Activated CD8-positive, alpha-beta memory T cell treated with anti-CD3 and anti-CD28 coated beads, Interleukin-2, amount 50 U/mL, for 1 hour (primary cell): Measurements from ENCODE around the gene PCDHB13.
"Not testable (repeated sequence)": the region's sequence is repeated elsewhere in the genome, so short reads cannot be mapped to it uniquely, and the experiment has no call there.

Experiments
- DNase-seq: peaks from one replicate; pipeline ENCODE4 v3.0.0-alpha.2; 2020; ENCODE audit errors: extremely low read depth

The PCDHB13 gene

DNA sequence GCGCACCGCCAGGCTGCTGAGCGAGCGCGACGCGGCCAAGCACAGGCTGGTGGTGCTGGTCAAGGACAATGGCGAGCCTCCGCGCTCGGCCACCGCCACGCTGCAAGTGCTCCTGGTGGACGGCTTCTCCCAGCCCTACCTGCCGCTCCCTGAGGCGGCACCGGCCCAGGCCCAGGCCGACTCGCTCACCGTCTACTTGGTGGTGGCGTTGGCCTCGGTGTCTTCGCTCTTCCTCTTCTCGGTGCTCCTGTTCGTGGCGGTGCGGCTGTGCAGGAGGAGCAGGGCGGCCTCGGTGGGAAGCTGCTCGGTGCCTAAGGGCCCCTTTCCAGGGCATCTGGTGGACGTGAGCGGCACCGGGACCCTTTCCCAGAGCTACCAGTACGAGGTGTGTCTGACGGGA, 12.1 kb upstream of the PCDHB13 start:
- DNase-seq: not testable (repeated sequence)

DNA sequence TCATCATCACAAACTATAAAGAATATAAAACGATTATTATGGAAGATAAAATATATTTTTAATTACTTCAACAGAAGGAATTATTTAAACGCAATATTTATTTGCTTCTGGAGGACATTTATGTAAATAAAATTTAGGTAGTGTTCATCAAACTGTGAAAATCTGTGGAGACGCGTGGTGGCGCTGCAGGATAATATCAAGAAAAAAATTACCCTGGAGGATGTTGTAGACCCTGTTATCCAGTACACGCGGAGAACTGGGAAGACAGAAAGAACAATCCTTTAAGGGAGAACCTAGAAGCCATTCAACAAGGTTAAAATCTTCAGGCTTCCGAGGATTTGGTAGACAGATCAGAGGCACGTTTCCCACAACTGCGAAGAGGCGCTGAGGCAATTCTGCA, 5.2 kb upstream of the PCDHB13 start, which contains the start of gene PCDHB12:
Gene PCDHB12 (plus strand): TSS at position 242 of the 400 bp plus-strand sequence. CDS start 189 bp downstream, outside the sequence.
- DNase-seq: no peak

DNA sequence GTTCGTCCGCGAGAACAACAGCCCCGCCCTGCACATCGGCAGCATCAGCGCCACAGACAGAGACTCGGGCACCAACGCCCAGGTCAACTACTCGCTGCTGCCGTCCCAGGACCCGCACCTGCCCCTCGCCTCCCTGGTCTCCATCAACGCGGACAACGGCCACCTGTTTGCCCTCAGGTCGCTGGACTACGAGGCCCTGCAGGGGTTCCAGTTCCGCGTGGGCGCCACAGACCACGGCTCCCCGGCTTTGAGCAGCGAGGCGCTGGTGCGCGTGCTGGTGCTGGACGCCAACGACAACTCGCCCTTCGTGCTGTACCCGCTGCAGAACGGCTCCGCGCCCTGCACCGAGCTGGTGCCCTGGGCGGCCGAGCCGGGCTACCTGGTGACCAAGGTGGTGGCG, 3.4 kb upstream of the PCDHB13 start:
- not testable (repeated sequence) for DNase-seq

DNA sequence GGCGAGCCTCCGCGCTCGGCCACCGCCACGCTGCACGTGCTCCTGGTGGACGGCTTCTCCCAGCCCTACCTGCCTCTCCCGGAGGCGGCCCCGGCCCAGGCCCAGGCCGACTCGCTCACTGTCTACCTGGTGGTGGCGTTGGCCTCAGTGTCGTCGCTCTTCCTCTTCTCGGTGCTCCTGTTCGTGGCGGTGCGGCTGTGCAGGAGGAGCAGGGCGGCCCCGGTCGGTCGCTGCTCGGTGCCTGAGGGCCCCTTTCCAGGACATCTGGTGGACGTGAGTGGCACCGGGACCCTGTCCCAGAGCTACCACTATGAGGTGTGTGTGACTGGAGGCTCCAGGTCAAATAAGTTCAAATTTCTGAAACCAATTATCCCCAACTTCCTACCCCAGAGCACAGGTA, 2.9 kb upstream of the PCDHB13 start:
- not testable (repeated sequence) for DNase-seq

DNA sequence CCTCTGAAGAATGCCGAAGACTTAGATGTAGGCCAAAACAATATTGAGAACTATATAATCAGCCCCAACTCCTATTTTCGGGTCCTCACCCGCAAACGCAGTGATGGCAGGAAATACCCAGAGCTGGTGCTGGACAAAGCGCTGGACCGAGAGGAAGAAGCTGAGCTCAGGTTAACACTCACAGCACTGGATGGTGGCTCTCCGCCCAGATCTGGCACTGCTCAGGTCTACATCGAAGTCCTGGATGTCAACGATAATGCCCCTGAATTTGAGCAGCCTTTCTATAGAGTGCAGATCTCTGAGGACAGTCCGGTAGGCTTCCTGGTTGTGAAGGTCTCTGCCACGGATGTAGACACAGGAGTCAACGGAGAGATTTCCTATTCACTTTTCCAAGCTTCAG, 864 bp downstream of the PCDHB13 start:
- DNase-seq: not testable (repeated sequence)

DNA sequence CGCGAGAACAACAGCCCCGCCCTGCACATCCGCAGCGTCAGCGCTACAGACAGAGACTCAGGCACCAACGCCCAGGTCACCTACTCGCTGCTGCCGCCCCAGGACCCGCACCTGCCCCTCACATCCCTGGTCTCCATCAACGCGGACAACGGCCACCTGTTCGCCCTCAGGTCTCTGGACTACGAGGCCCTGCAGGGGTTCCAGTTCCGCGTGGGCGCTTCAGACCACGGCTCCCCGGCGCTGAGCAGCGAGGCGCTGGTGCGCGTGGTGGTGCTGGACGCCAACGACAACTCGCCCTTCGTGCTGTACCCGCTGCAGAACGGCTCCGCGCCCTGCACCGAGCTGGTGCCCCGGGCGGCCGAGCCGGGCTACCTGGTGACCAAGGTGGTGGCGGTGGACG, 1.8 kb downstream of the PCDHB13 start:
- not testable (repeated sequence) for DNase-seq

DNA sequence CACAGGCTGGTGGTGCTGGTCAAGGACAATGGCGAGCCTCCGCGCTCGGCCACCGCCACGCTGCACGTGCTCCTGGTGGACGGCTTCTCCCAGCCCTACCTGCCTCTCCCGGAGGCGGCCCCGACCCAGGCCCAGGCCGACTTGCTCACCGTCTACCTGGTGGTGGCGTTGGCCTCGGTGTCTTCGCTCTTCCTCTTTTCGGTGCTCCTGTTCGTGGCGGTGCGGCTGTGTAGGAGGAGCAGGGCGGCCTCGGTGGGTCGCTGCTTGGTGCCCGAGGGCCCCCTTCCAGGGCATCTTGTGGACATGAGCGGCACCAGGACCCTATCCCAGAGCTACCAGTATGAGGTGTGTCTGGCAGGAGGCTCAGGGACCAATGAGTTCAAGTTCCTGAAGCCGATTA, 2.3 kb downstream of the PCDHB13 start:
- DNase-seq: not testable (repeated sequence)

DNA sequence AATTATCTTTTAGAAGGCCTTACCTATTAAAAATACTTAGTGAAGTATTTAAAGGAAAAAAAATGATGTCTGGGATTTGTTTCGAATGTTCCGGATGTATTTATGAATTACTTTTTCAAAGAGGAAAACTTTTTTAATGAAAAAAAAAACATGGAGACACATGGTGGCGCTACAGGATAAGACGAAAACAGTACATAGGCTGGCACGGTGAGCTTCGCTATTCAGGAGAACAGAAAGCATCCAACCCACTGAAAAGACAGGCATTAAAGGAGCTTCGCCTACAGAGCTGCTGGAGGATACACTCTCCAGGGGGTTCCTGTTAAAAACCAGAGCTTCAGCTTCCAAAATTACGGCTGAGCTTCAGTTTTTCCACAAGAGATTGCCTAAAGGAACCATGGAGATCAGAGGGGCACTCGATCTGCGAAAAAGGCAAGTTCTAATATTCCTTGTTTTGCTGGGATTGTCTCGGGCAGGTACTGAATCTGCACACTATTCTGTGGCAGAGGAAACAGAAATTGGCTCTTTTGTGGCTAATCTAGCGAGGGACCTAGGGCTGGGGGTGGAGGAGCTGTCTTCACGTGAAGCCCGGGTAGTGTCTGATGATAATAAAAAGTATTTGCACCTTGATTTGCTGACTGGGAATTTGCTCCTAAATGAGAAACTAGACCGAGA, 9.5 kb downstream of the PCDHB13 start, which contains the start of gene PCDHB14:
Gene PCDHB14 (plus strand): TSS at position 232 of the 672 bp plus-strand sequence. CDS start 163 bp downstream, at position 395.
- DNase-seq: no peak

DNA sequence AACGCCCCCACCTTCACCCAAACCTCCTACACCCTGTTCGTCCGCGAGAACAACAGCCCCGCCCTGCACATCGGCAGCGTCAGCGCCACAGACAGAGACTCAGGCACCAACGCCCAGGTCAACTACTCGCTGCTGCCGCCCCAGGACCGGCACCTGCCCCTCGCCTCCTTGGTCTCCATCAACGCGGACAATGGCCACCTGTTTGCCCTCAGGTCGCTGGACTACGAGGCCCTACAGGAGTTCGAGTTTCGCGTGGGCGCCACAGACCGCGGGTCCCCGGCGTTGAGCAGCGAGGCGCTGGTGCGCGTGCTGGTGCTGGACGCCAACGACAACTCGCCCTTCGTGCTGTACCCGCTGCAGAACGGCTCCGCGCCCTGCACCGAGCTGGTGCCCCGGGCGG, 11.1 kb downstream of the PCDHB13 start:
- DNase-seq: not testable (repeated sequence)

DNA sequence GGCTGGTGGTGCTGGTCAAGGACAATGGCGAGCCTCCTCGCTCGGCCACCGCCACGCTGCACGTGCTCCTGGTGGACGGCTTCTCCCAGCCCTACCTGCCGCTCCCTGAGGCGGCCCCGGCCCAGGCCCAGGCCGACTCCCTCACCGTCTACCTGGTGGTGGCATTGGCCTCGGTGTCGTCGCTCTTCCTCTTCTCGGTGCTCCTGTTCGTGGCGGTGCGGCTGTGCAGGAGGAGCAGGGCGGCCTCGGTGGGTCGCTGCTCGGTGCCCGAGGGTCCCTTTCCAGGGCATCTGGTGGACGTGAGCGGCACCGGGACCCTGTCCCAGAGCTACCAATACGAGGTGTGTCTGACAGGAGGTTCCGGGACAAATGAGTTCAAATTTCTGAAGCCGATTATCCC, 11.7 kb downstream of the PCDHB13 start:
- not testable (repeated sequence) for DNase-seq

DNA sequence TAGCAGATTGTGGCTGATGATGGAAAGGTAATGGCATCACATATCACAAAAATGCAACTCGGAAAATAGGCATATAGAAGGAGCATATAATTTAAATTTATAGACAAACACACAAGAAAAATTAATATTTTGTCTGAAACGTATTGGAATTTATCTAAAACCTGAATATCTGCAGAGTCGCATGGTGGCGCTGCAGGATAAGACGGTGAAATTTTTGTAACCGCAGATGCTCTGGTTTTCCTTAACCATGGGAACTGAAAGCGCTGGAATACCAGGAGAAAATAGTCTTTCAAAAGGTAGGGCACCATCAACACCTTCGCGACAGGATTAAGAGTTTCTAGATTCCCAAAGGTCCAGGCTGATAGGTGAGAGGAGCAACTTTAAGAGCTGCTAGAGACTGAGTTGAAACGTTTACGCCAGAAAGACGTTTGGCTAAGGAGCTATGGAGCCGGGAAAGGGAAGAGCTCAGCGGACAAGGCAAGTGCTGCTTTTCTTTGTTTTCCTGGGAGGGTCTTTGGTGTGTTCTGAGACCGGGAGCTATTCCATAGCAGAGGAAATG, 20.5 kb downstream of the PCDHB13 start:
- no peak for DNase-seq

DNA sequence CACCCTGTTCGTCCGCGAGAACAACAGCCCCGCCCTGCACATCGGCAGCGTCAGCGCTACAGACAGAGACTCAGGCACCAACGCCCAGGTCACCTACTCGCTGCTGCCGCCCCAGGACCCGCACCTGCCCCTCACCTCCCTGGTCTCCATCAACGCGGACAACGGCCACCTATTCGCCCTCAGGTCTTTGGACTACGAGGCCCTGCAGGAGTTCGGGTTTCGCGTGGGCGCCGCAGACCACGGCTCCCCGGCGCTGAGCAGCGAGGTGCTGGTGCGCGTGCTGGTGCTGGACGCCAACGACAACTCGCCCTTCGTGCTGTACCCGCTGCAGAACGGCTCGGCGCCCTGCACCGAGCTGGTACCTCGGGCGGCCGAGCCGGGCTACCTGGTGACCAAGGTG, 22.2 kb downstream of the PCDHB13 start:
- not testable (repeated sequence) for DNase-seq

DNA sequence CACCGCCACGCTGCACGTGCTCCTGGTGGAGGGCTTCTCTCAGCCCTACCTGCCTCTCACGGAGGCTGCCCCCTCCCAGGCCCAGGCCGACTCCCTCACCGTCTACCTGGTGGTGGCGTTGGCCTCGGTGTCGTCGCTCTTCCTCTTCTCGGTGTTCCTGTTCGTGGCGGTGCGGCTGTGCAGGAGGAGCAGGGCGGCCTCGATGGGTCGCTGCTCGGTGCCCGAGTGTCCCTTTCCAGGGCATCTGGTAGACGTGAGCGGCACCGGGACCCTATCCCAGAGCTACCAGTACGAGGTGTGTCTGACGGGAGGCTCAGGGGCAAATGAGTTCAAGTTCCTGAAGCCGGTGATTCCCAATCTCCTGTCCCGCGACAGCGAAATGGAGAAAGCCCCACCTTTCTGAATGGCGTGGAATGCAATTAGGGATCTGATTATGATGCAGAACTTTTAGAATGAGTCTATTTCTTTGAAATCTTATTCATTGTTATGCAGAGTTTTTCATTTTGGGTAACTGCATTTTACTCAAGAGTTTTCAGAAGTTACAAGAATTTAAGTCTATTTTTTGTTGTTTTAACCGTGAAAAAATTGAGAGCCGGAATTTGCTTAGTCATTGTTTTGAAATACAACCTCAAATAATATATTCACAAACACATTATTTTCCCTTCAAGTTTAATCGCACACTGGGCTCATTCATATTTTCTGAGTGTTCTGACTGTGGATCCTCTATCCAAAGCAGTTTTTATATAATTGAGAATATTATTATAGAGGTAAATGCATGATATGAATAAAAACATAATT, 23.0 kb downstream of the PCDHB13 start:
- DNase-seq: no peak

DNA sequence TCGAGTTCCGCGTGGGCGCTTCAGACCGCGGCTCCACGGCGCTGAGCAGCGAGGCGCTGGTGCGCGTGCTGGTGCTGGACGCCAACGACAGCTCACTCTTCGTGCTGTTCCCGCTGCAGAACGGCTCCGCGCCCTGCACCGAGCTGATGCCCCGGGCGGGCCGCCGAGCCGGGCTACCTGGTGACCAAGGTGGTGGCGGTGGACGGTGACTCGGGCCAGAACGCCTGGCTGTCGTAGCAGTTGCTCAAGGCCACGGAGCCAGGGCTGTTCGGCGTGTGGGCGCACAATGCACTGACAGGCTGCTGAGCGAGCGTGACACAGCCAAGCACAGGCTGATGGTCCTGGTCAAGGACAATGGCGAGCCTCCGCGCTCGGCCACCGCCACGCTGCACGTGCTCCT, 27.8 kb downstream of the PCDHB13 start:
- DNase-seq: no peak

DNA sequence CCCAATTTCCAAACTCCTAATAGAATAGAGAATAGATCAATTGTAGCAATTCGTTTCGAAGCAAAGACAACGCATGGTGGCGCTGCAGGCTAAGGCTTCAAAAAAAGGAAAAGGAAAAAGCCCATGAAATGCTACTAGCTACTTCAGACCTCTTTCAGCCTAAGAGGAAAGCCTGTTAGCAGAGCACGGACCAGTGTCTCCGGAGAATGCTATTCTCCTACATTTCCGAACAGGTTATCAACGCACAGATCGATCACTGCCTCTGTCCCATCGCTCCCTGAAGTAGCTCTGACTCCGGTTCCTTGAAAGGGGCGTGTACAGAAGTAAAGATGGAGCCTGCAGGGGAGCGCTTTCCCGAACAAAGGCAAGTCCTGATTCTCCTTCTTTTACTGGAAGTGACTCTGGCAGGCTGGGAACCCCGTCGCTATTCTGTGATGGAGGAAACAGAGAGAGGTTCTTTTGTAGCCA, 31.6 kb downstream of the PCDHB13 start, which contains the start of gene PCDHB15:
Gene PCDHB15 (plus strand): TSS at position 146 of the 468 bp plus-strand sequence. CDS start 184 bp downstream, at position 330.
- no peak for DNase-seq

DNA sequence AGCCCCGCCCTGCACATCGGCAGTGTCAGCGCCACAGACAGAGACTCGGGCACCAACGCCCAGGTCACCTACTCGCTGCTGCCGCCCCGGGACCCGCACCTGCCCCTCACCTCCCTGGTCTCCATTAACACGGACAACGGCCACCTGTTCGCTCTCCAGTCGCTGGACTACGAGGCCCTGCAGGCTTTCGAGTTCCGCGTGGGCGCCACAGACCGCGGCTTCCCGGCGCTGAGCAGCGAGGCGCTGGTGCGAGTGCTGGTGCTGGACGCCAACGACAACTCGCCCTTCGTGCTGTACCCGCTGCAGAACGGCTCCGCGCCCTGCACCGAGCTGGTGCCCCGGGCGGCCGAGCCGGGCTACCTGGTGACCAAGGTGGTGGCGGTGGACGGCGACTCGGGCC, 33.3 kb downstream of the PCDHB13 start:
- not testable (repeated sequence) for DNase-seq

DNA sequence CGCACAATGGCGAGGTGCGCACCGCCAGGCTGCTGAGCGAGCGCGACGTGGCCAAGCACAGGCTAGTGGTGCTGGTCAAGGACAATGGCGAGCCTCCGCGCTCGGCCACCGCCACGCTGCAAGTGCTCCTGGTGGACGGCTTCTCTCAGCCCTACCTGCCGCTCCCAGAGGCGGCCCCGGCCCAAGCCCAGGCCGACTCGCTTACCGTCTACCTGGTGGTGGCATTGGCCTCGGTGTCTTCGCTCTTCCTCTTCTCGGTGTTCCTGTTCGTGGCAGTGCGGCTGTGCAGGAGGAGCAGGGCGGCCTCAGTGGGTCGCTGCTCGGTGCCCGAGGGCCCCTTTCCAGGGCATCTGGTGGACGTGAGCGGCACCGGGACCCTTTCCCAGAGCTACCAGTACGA, 33.7 kb downstream of the PCDHB13 start:
- DNase-seq: not testable (repeated sequence)

DNA sequence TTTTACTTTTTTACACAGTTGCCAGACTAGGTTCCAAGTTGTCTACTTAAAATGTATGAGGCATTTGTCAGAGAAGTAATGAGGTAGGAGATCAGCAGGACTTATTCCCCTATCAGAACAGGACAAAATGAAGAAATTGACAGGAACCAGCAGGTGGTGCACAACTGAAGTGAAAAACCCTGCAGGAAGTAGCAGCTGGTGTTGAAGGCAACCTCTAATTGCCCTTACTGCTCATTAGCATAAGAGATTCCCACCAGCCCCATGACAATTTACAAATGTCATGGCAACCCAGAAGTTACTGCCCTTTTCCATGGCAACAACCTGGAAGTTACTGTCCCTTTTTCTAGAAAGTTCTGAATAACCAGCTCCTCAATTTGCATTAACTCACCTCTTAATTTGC, 36.9 kb downstream of the PCDHB13 start:
- DNase-seq: no peak

DNA sequence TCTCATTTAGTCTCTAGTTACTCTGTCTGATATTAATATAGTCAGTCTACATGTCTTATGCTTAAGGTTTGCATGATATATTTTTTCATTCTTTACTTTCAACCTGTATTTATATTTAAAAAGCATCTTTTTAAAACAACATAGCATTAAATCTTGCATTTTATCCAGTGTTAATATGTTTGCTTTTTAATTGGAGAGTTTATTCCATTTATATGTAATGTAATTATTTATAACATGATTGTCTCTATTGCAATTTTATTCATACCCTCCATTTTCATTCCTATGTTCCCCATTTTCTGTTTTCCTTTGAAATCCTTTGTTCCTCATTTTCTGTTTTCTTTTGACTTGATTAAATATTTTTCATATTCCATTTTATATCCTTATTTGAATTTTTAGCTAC, 44.7 kb downstream of the PCDHB13 start:
- no peak for DNase-seq

DNA sequence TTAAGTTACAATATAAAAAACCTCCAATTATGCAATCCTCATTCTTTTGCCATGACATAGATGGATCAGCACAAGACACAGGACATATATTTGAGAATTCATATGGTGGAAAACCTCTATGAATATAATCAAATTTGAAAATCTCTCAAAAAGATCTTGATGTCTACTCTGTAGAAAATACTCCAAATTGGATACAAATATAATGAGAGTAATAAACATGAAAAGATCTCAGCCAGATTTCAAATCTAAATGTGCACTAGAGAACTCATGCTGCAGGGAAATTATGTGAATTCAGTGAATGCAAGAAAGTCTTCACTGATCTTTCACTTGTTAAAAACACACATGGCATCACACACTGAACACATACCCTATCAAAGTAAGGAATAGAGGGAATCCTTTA, 45.2 kb downstream of the PCDHB13 start:
- DNase-seq: no peak

DNA sequence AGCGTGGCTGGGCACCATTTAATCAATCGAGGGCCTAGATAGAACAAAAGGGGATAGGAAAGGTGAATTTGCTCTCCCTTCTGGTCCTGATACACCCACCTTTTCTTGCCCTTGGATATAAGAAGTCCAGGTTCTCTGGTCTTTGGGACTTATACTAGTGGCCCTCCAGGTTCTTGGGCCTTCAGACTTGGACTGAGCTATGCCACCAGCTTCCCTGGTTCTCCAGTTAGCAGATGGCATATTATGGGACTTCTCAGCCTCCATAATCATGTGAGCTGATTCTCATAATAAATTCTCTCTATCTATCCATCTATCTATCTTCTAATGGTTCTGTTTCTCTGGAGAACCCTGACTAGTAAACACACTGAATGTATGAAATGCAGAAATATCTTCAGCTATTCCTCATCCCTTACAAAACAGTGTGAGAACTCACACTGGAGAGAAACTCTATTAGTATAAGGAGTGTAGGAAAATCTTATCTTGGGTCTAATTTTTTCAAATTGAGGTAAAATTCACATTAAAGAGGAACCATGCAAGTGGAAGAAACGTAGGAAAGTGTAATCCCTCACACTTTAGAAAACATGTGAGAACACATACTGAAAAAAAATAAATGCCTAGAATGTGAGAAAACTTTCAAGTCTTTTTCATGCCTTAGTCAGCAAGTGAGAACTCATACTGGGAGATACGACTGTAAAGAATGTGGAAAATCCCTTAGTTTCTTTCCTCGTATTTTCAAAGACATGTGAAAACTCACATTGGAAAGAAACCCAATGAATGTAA, 46.9 kb downstream of the PCDHB13 start:
- no peak for DNase-seq

DNA sequence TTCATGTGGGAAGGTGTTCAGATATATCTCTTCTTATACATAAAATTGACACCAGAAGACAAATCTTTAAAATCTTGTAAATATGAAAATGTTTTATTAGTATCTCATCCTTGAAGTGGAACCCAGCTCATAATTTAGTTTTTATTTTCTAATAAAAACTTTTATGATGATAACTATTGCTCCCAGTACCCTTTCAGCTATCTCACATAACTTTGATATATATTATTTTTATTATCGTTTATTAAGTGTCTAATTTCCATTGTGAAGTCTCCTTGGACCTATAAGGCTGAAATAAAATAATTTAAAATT, 47.5 kb downstream of the PCDHB13 start:
- DNase-seq: no peak
